Liver (tissue), 10 donors: Measurements from ENCODE around the gene S100A12. TPM values are rescaled to one million over a fixed set of nuclear protein-coding genes. Genes with fewer than 3 reads are reported as not detected.

Source experiments
- DNase-seq: peaks from one replicate; pipeline ENCODE4 v3.0.0-alpha.2; 2017; ENCODE audit warnings: low spot score
- H3K27ac ChIP-seq, 2 donors: one replicate each; pipeline ENCODE4 v1.7.0; 2013; ENCODE audit warnings: inconsistent platforms in 2 of 2, low read length in 2 of 2, control low read depth in 1 of 2, low read depth in 1 of 2, mild to moderate bottlenecking in 1 of 2
- H3K27me3 ChIP-seq, 4 donors: one replicate each; pipeline versions ENCODE4 v1.6.1 to v1.7.0; 2013; ENCODE audit warnings: low read length in 3 of 4, inconsistent platforms in 1 of 4, mild to moderate bottlenecking in 1 of 4, moderate library complexity in 1 of 4; ENCODE audit not compliant: control insufficient read depth in 4 of 4, insufficient read depth in 4 of 4
- H3K36me3 ChIP-seq, 4 donors: one replicate each; pipeline versions ENCODE4 v1.6.1 to v1.7.0; 2013; ENCODE audit warnings: low read length in 3 of 4, mild to moderate bottlenecking in 3 of 4, low read depth in 1 of 4, moderate library complexity in 1 of 4; ENCODE audit not compliant: control insufficient read depth in 4 of 4, insufficient read depth in 3 of 4
- H3K4me1 ChIP-seq, 4 donors: one replicate each; pipeline versions ENCODE4 v1.6.1 to v1.7.0; 2013; ENCODE audit warnings: low read length in 3 of 4, mild to moderate bottlenecking in 3 of 4, moderate library complexity in 1 of 4; ENCODE audit not compliant: control insufficient read depth in 4 of 4, insufficient read depth in 4 of 4
- H3K4me3 ChIP-seq, 3 donors: one replicate each; pipeline versions ENCODE4 v1.6.1 to v1.7.0; 2013; ENCODE audit warnings: low read length in 3 of 3, control low read depth in 1 of 3, low read depth in 1 of 3, mild to moderate bottlenecking in 1 of 3
- H3K9ac ChIP-seq, 2 donors: one replicate each; pipeline ENCODE4 v1.7.0; 2013; ENCODE audit warnings: low read length in 2 of 2, mild to moderate bottlenecking in 2 of 2, moderate library complexity in 2 of 2, control low read depth in 1 of 2, low read depth in 1 of 2
- H3K9me3 ChIP-seq, 4 donors: one replicate each; pipeline versions ENCODE4 v1.6.1 to v1.7.0; 2013; ENCODE audit warnings: low read length in 3 of 4; ENCODE audit not compliant: control insufficient read depth in 4 of 4
- ATF3 ChIP-seq: IDR thresholded peaks from 2 replicates; pipeline ENCODE4 v1.6.1; 2016; ENCODE audit warnings: antibody characterized with exemption
- CTCF ChIP-seq: fragments of 150-350 bp; IDR thresholded peaks from 2 replicates; pipeline ENCODE4 v1.5.1; 2017; ENCODE audit warnings: improper control_type of control experiment, low read depth, low read length; ENCODE audit not compliant: missing input control
- FOXA1 ChIP-seq: IDR thresholded peaks from 2 replicates; pipeline ENCODE4 v1.6.1; 2016; ENCODE audit warnings: antibody characterized with exemption
- FOXA2 ChIP-seq: IDR thresholded peaks from 2 replicates; pipeline ENCODE4 v1.6.1; 2016; ENCODE audit warnings: antibody characterized with exemption
- HNF4A ChIP-seq, 2 donors: conservative IDR thresholded peaks; 2 replicates each; pipeline ENCODE4 v1.6.1; 2016; ENCODE audit warnings: antibody characterized with exemption in 2 of 2, mild to moderate bottlenecking in 2 of 2
- JUND ChIP-seq, 2 donors: IDR thresholded peaks; 2 replicates each; pipeline ENCODE4 v1.6.1; 2016; ENCODE audit warnings: antibody characterized with exemption in 2 of 2
- NR2F2 ChIP-seq: IDR thresholded peaks from 2 replicates; pipeline ENCODE4 v1.6.1; 2016; ENCODE audit warnings: antibody characterized with exemption
- RAD21 ChIP-seq, 2 donors: IDR thresholded peaks; 2 replicates each; pipeline ENCODE4 v1.6.1; 2016; ENCODE audit warnings: antibody characterized with exemption in 2 of 2, mild to moderate bottlenecking in 2 of 2
- REST ChIP-seq: IDR thresholded peaks from 2 replicates; pipeline ENCODE4 v1.6.1; 2016; ENCODE audit warnings: antibody characterized with exemption, mild to moderate bottlenecking
- RXRA ChIP-seq, 2 donors: IDR thresholded peaks; 2 replicates each; pipeline ENCODE4 v1.6.1; 2017 to 2018; ENCODE audit warnings: antibody characterized with exemption in 2 of 2, mild to moderate bottlenecking in 1 of 2
- SP1 ChIP-seq: IDR thresholded peaks from 2 replicates; pipeline ENCODE4 v1.6.1; 2018; ENCODE audit warnings: antibody characterized with exemption, mild to moderate bottlenecking
- TAF1 ChIP-seq: conservative IDR thresholded peaks from 2 replicates; pipeline ENCODE4 v1.6.1; 2016; ENCODE audit warnings: antibody characterized with exemption, mild to moderate bottlenecking
- YY1 ChIP-seq: IDR thresholded peaks from 2 replicates; pipeline ENCODE4 v1.6.1; 2016; ENCODE audit warnings: antibody characterized with exemption, mild to moderate bottlenecking
- WGBS: extraction: QIAGEN DNeasy Blood & Tissue Kit; methylation state at CpG from one replicate; pipeline ENCODE4 v1.1.7; 2013; 5-methylcytosine and 5-hydroxymethylcytosine counted together
- polyA plus RNA-seq, 2 donors: library from polyadenylated mRNA; stranded (reverse) in 1 of 2; unstranded in 1 of 2; fragments of 200-250 nt in 1 of 2; fragments of >200 nt in 1 of 2; fragmentation: Nextera tagmentation in 1 of 2; extraction: Ambion mirVana in 1 of 2; gene quantifications; one replicate each; pipeline versions ENCODE4 v1.2.1 to v1.2.3, GENCODE V29; 2013 to 2015
- small RNA-seq: library from RNA; depleted of rRNA; stranded (forward); fragments of <200 nt; gene quantifications from one replicate; pipeline ENCODE3, GENCODE V24; 2014
- total RNA-seq, 2 donors: library from RNA; depleted of rRNA; stranded (reverse); fragments of >200 nt; gene quantifications; one replicate each; pipeline ENCODE4 v1.2.3, GENCODE V29; 2014
- donor health status: healthy.
- donor health status: healthy.
- donor health status: healthy.
- donor health status: healthy.
- donor health status: healthy.

The S100A12 gene
- total and polyA plus RNA-seq, 4 donors = 3.3 to 35.2 (median 12.1) TPM

GRCh38 chr1:153333902-153334301 lies 41.5 kb downstream of the S100A12 start:
- Histone ChIP-seq H3K27me3 (peaks cover 0 to 15% (median 0%) of the 10 kb centered on the region in 4 donors), H3K4me3 (no peak overlapping the region), H3K27ac (no peak overlapping the region), H3K9ac (no peak overlapping the region), H3K36me3 (no peaks in the 10 kb centered on the region), H3K4me1 (no peaks in the 10 kb centered on the region), H3K9me3 (peaks cover 1 to 4% (median 3%) of the 10 kb centered on the region in 4 donors)
- no peak for TF ChIP-seq TAF1
- TF ChIP-seq SP1 = no peak
- no peak for TF ChIP-seq JUND (IDR thresholded peaks at IDR 0.05)
- no peak for TF ChIP-seq REST
- TF ChIP-seq FOXA1 = no peak
- 84% methylated on average over 1 of the region's 1 CpG for WGBS
- DNase-seq = no peak

- H3K9ac ChIP-seq = no peak overlapping the region
- H3K27me3 ChIP-seq = peaks cover 0 to 4% (median under 1%) of the 10 kb centered on the region in 4 donors
- no peaks in the 10 kb centered on the region for H3K36me3 ChIP-seq
- peaks cover 4 to 19% (median 7%) of the 10 kb centered on the region in 4 donors for H3K9me3 ChIP-seq
- no peak overlapping the region for H3K4me3 ChIP-seq
- H3K4me1 ChIP-seq = no peaks in the 10 kb centered on the region
- H3K27ac ChIP-seq = no peak overlapping the region
- TF ChIP-seq JUND (IDR thresholded peaks at IDR 0.05) (no peak), FOXA1 (no peak), ATF3 (no peak), RXRA (IDR thresholded peaks at IDR 0.05) (no peak), CTCF (no peak), RAD21 (IDR thresholded peaks at IDR 0.05) (no peak), HNF4A (conservative IDR thresholded peaks at IDR 0.05) (no peak), YY1 (no peak), NR2F2 (no peak), FOXA2 (no peak)
- no peak for DNase-seq
Observed at GRCh38 chr1:153324912-153325311, 50.5 kb downstream of the S100A12 start.

Small RNA genes lying within 50 kb of the gene (small RNA-seq; reads per million reads assigned to genes)
- gene RNU6-160P = not detected
- gene S100A15A = not detected

Other genes with a start within 250 kb of the S100A12 start
- gene SPRR2G, start 224.7 kb downstream of the S100A12 start, total RNA-seq = not detected
- not detected for gene SPRR2G, start 224.7 kb downstream of the S100A12 start, polyA plus RNA-seq
- gene LELP1, start 172.2 kb downstream of the S100A12 start, total RNA-seq = not detected
- gene LELP1, start 172.2 kb downstream of the S100A12 start, polyA plus RNA-seq = not detected
- gene PRR9, start 158.0 kb downstream of the S100A12 start, total RNA-seq = not detected
- gene PRR9, start 158.0 kb downstream of the S100A12 start, polyA plus RNA-seq = not detected
- gene LORICRIN, start 115.9 kb downstream of the S100A12 start, total RNA-seq = not detected
- gene LORICRIN, start 115.9 kb downstream of the S100A12 start, polyA plus RNA-seq = not detected
- not detected for gene PGLYRP3, start 62.7 kb downstream of the S100A12 start, total RNA-seq
- gene PGLYRP3, start 62.7 kb downstream of the S100A12 start, polyA plus RNA-seq = not detected
- gene PGLYRP4, start 26.8 kb downstream of the S100A12 start, total RNA-seq = not detected
- not detected for gene PGLYRP4, start 26.8 kb downstream of the S100A12 start, polyA plus RNA-seq
- 100 to 1,000 TPM; 191 to 603 TPM for gene S100A9, start 17.8 kb downstream of the S100A12 start, total RNA-seq
- 100 to 1,000 TPM in 1 of 2 donors, 10 to 100 TPM in 1; 35.0 to 125 TPM for gene S100A9, start 17.8 kb downstream of the S100A12 start, polyA plus RNA-seq
- gene S100A8, start 15.5 kb upstream of the S100A12 start, total RNA-seq = 10 to 100 TPM; 38.4 to 99.3 TPM
- 10 to 100 TPM; 40.4 to 43.4 TPM for gene S100A8, start 15.5 kb upstream of the S100A12 start, polyA plus RNA-seq
- gene S100A7A, start 40.9 kb upstream of the S100A12 start, total RNA-seq = not detected
- gene S100A7A, start 40.9 kb upstream of the S100A12 start, polyA plus RNA-seq = not detected
- not detected for gene S100A7, start 85.0 kb upstream of the S100A12 start, total RNA-seq
- gene S100A7, start 85.0 kb upstream of the S100A12 start, polyA plus RNA-seq = not detected
- 100 to 1,000 TPM in 1 of 2 donors, 1 to 10 TPM in 1; 5.7 to 124 TPM for gene S100A6, start 160.4 kb upstream of the S100A12 start, total RNA-seq
- 10 to 100 TPM; 27.3 to 30.0 TPM for gene S100A6, start 160.4 kb upstream of the S100A12 start, polyA plus RNA-seq
- not detected for gene S100A5, start 165.3 kb upstream of the S100A12 start, total RNA-seq
- not detected for gene S100A5, start 165.3 kb upstream of the S100A12 start, polyA plus RNA-seq
- 10 to 100 TPM in 1 of 2 donors, 1 to 10 TPM in 1; 4.8 to 69.8 TPM for gene S100A4, start 170.2 kb upstream of the S100A12 start, total RNA-seq
- 10 to 100 TPM; 16.3 to 17.1 TPM for gene S100A4, start 170.2 kb upstream of the S100A12 start, polyA plus RNA-seq
- not detected for gene S100A3, start 173.6 kb upstream of the S100A12 start, total RNA-seq
- not detected for gene S100A3, start 173.6 kb upstream of the S100A12 start, polyA plus RNA-seq
- gene S100A2, start 190.2 kb upstream of the S100A12 start, total RNA-seq = not detected
- gene S100A2, start 190.2 kb upstream of the S100A12 start, polyA plus RNA-seq = under 1 TPM; 0.22 to 0.67 TPM
- 10 to 100 TPM; 27.3 to 53.6 TPM for gene S100A16, start 237.5 kb upstream of the S100A12 start, total RNA-seq
- 100 to 1,000 TPM; 110 to 142 TPM for gene S100A16, start 237.5 kb upstream of the S100A12 start, polyA plus RNA-seq
- 1 to 10 TPM; 1.7 to 4.4 TPM for gene S100A14, start 240.7 kb upstream of the S100A12 start, total RNA-seq
- 1 to 10 TPM; 2.3 to 4.3 TPM for gene S100A14, start 240.7 kb upstream of the S100A12 start, polyA plus RNA-seq